NT2/D1 (cell line): ENCODE data around the gene XRCC3.

Experiments used
- SUZ12 ChIP-seq: IDR thresholded peaks from 2 replicates; pipeline ENCODE4 v1.6.1; 2011; ENCODE audit not compliant: insufficient read length, insufficient read depth; ENCODE audit errors: extremely low read depth
- YY1 ChIP-seq: IDR thresholded peaks from 2 replicates; pipeline ENCODE4 v1.6.1; 2011; ENCODE audit not compliant: insufficient read length, insufficient read depth
- ZNF274 ChIP-seq: IDR thresholded peaks from 2 replicates; pipeline ENCODE4 v1.6.1; 2011; ENCODE audit warnings: mild to moderate bottlenecking, low read depth, low read length

DNA sequence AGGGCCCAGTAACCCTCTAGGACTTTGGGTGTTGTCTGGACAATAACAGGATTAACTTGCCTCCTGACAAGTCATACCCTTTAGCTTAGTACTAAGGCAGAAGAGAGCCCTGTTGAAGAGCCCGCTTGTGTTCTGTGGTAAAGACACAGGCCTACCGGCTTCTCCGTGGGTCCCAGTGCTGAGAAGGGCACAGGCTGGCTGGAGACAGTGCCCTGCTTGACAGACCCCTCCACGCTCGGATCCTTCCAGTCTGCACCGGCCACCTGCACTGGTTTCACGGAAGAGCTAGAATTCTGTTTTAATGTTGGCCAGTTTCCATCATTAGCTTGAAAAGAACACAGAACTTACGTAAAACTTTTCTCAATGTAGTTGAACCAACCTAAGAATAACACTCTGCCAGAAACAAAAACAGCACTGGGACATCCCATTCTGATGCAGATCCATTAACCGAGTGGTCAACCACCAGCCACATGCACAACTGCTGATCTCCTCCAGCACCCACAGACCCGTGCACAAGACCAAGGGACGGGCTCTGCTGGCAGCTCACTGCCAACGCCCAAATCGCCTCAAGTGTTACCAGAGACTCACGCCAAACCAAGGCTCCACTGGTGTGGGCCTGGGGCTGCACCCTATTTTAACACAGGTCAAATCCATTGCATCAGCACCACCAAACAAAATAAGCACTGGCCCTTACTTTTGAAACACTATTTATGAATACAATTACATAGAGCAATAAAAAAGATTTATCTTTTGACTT is 27.4 kb upstream of the XRCC3 start:
- no peak for TF ChIP-seq YY1
- no peak for TF ChIP-seq ZNF274
- no peak for TF ChIP-seq SUZ12
